WTC11 (cell line): ENCODE results near the gene PPOX. TPM values are rescaled to one million over a fixed set of nuclear protein-coding genes. Genes with fewer than 3 reads are reported as not detected.
A peak's percentile ranks its signal among the peaks of the same experiment; 100 is the strongest.

Source experiments
- ATAC-seq: fragments of 200-7000 bp; cut with Tn5 transposase; 2 replicates; pipeline ENCODE4 v1.10.0; 2021; ENCODE audit warnings: mild to moderate bottlenecking, moderate library complexity
- CTCF ChIA-PET: fragments of 300-600 bp; sonication (Branson Sonifier 250); formaldehyde crosslinking; loops from one replicate; lab custom pipeline; 2021; ENCODE audit warnings: antibody characterized with exemption; lab: Charles Lee
- POLR2A ChIA-PET: fragments of 350-600 bp; sonication (Branson Sonifier 250); formaldehyde crosslinking; loops from one replicate; lab custom pipeline; 2021; ENCODE audit warnings: antibody characterized with exemption; lab: Charles Lee
- DNase-seq: peaks from one replicate; pipeline ENCODE4 v3.0.0; 2021; ENCODE audit warnings: low spot score
- H3K27ac Mint-ChIP-seq: 2 replicates; pipeline ENCODE4 v1.8.0; 2021; ENCODE audit warnings: mixed read lengths
- H3K27me3 Mint-ChIP-seq: 2 replicates; pipeline ENCODE4 v1.8.0; 2021; ENCODE audit warnings: low read depth, mild to moderate bottlenecking, moderate library complexity, mixed read lengths
- H3K36me3 Mint-ChIP-seq: 2 replicates; pipeline ENCODE4 v1.8.0; 2021; ENCODE audit warnings: mixed read lengths
- H3K4me1 Mint-ChIP-seq: 2 replicates; pipeline ENCODE4 v1.8.0; 2022; ENCODE audit warnings: mixed read lengths
- H3K4me3 Mint-ChIP-seq: 2 replicates; pipeline ENCODE4 v1.8.0; 2021; ENCODE audit warnings: mild to moderate bottlenecking, moderate library complexity, mixed read lengths
- H3K9me3 Mint-ChIP-seq: 2 replicates; pipeline ENCODE4 v1.8.0; 2021; ENCODE audit warnings: mixed read lengths
- ATF1 ChIP-seq: sonication (generic); formaldehyde crosslinking; IDR thresholded peaks from 2 replicates; pipeline ENCODE4 v1.8.1; 2023; ENCODE audit warnings: mild to moderate bottlenecking, moderate library complexity, missing genetic modification reagents
- ELF4 ChIP-seq: sonication (generic); formaldehyde crosslinking; IDR thresholded peaks from 2 replicates; pipeline ENCODE4 v1.8.1; 2022; ENCODE audit warnings: low read depth, mild to moderate bottlenecking, moderate library complexity, missing genetic modification reagents
- FOXJ3 ChIP-seq: sonication (generic); formaldehyde crosslinking; IDR thresholded peaks from 2 replicates; pipeline ENCODE4 v1.9.0; 2021; ENCODE audit warnings: missing genetic modification reagents, mild to moderate bottlenecking, borderline replicate concordance
- GRHL2 ChIP-seq: fragments of 250-450 bp; sonication (Bioruptor Pico); IDR thresholded peaks from 2 replicates; pipeline ENCODE4 v1.8.0; 2022; ENCODE audit warnings: mild to moderate bottlenecking, moderate library complexity; ENCODE audit not compliant: insufficient replicate concordance, severe bottlenecking
- IRF2 ChIP-seq: sonication (generic); formaldehyde crosslinking; IDR thresholded peaks from 2 replicates; pipeline ENCODE4 v1.8.0; 2022; ENCODE audit warnings: low read depth, missing genetic modification reagents, borderline replicate concordance
- MXD4 ChIP-seq: fragments of 250-450 bp; sonication (Bioruptor Pico); IDR thresholded peaks from 2 replicates; pipeline ENCODE4 v1.8.0; 2021; ENCODE audit warnings: mild to moderate bottlenecking, moderate library complexity, borderline replicate concordance
- RELA ChIP-seq: sonication (generic); formaldehyde crosslinking; IDR thresholded peaks from 2 replicates; pipeline ENCODE4 v1.8.1; 2022; ENCODE audit warnings: missing genetic modification reagents, mild to moderate bottlenecking, borderline replicate concordance
- RORB ChIP-seq: fragments of 250-450 bp; sonication (Bioruptor Pico); IDR thresholded peaks from 2 replicates; pipeline ENCODE4 v1.9.0; 2021; ENCODE audit warnings: mild to moderate bottlenecking
- SMAD4 ChIP-seq: sonication (generic); formaldehyde crosslinking; IDR thresholded peaks from 2 replicates; pipeline ENCODE4 v1.8.0; 2022; ENCODE audit warnings: mild to moderate bottlenecking, missing genetic modification reagents
- ZNF219 ChIP-seq: sonication (generic); formaldehyde crosslinking; IDR thresholded peaks from 2 replicates; pipeline ENCODE4 v1.8.0; 2023; ENCODE audit warnings: missing genetic modification reagents, mild to moderate bottlenecking, borderline replicate concordance
- ZNF263 ChIP-seq: sonication (generic); formaldehyde crosslinking; IDR thresholded peaks from 2 replicates; pipeline ENCODE4 v1.8.1; 2022; ENCODE audit warnings: low read depth, mild to moderate bottlenecking, moderate library complexity, missing genetic modification reagents
- ZNF317 ChIP-seq: sonication (generic); formaldehyde crosslinking; IDR thresholded peaks from 2 replicates; pipeline ENCODE4 v1.8.1; 2023; ENCODE audit warnings: low read depth, mild to moderate bottlenecking, moderate library complexity, missing genetic modification reagents, borderline replicate concordance
- ZNF396 ChIP-seq: fragments of 250-450 bp; sonication (Bioruptor Pico); IDR thresholded peaks from 2 replicates; pipeline ENCODE4 v1.8.0; 2021; ENCODE audit warnings: mild to moderate bottlenecking, moderate library complexity, borderline replicate concordance
- ZNF423 ChIP-seq: fragments of 250-450 bp; sonication (Bioruptor Pico); IDR thresholded peaks from 2 replicates; pipeline ENCODE4 v2.1.2; 2022; ENCODE audit warnings: mild to moderate bottlenecking, moderate library complexity
- total RNA-seq: library from RNA; stranded (reverse); gene quantifications from 3 replicates; pipeline ENCODE4 v1.2.3, GENCODE V29; 2021
- TF ChIP-seq, protein P1 (sequence below): sonication (generic); formaldehyde crosslinking; conservative IDR thresholded peaks from 2 replicates; pipeline ENCODE4 v1.8.1; 2022; ENCODE audit warnings: mild to moderate bottlenecking, missing genetic modification reagents
- TF ChIP-seq, protein P2 (sequence below): sonication (generic); formaldehyde crosslinking; IDR thresholded peaks from 2 replicates; pipeline ENCODE4 v1.8.1; 2023; ENCODE audit warnings: mild to moderate bottlenecking, missing genetic modification reagents, moderate library complexity
- TF ChIP-seq, protein P3 (sequence below): sonication (generic); formaldehyde crosslinking; IDR thresholded peaks from 2 replicates; pipeline ENCODE4 v1.8.1; 2023; ENCODE audit warnings: mild to moderate bottlenecking, missing genetic modification reagents, moderate library complexity
- TF ChIP-seq, protein P4 (sequence below): sonication (generic); formaldehyde crosslinking; IDR thresholded peaks from 2 replicates; pipeline ENCODE4 v1.8.1; 2023; ENCODE audit warnings: mild to moderate bottlenecking, moderate library complexity, missing genetic modification reagents
- TF ChIP-seq, protein P5 (sequence below): fragments of 250-450 bp; sonication (Bioruptor Pico); IDR thresholded peaks from 2 replicates; pipeline ENCODE4 v1.9.0; 2021; ENCODE audit warnings: mild to moderate bottlenecking
- TF ChIP-seq, protein P6 (sequence below): fragments of 250-450 bp; sonication (Bioruptor Pico); IDR thresholded peaks from 2 replicates; pipeline ENCODE4 v1.9.0; 2021; ENCODE audit warnings: moderate library complexity, mild to moderate bottlenecking, inconsistent platforms, borderline replicate concordance
- TF ChIP-seq, protein P7 (sequence below): sonication (generic); formaldehyde crosslinking; IDR thresholded peaks from 2 replicates; pipeline ENCODE4 v1.8.1; 2022; ENCODE audit warnings: low read depth, missing genetic modification reagents, borderline replicate concordance

The PPOX gene
- total RNA-seq, 1 experiment from 2014 or later, result 44.8 TPM

DNA sequence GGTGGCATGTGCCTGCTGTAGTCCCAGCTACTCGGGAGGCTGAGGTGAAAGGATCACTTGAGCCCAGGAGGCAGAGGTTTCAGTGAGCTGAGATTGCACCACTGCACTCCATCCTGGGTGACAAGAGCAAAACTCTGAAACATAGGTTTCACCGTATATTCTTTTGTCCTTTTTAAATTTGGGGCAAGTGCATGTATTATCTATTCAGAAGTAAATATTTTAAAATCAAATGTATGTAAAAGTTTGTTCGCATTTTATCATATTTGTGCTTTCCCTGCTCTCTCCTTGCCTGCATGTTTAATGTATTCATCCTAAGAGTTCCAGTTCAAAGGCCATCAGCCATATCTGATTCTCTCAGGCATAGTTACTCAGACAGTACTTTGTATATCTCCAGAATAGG, 20.4 kb upstream of the PPOX start:
- H3K27me3 Mint-ChIP-seq, result no peaks in the 10 kb centered on the region
- ATAC-seq, result no peak
- TF ChIP-seq, protein P1, sequence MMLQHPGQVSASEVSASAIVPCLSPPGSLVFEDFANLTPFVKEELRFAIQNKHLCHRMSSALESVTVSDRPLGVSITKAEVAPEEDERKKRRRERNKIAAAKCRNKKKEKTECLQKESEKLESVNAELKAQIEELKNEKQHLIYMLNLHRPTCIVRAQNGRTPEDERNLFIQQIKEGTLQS (CRISPR knock-in tag), result no peak
- TF ChIP-seq RORB, result no peak
- TF ChIP-seq, protein P2, sequence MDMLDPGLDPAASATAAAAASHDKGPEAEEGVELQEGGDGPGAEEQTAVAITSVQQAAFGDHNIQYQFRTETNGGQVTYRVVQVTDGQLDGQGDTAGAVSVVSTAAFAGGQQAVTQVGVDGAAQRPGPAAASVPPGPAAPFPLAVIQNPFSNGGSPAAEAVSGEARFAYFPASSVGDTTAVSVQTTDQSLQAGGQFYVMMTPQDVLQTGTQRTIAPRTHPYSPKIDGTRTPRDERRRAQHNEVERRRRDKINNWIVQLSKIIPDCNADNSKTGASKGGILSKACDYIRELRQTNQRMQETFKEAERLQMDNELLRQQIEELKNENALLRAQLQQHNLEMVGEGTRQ (CRISPR knock-in tag), result no peak
- TF ChIP-seq IRF2 (CRISPR knock-in tag), result no peak
- no peak for TF ChIP-seq MXD4
- TF ChIP-seq ZNF219 (CRISPR knock-in tag), result no peak
- TF ChIP-seq RELA, result no peak
- no peaks in the 10 kb centered on the region for H3K4me1 Mint-ChIP-seq
- H3K27ac Mint-ChIP-seq, result no peak overlapping the region
- ChIA-PET POLR2A (no interaction called here), CTCF (interaction anchor here (1.4 kb wide), 1 partner anchor 191 kb away, joined by 3 read pairs; the partner anchor contains the start of gene ITLN2)
- no peaks in the 10 kb centered on the region for H3K9me3 Mint-ChIP-seq
- no peak for DNase-seq
- no peak overlapping the region for H3K4me3 Mint-ChIP-seq
- H3K36me3 Mint-ChIP-seq, result no peaks in the 10 kb centered on the region

DNA sequence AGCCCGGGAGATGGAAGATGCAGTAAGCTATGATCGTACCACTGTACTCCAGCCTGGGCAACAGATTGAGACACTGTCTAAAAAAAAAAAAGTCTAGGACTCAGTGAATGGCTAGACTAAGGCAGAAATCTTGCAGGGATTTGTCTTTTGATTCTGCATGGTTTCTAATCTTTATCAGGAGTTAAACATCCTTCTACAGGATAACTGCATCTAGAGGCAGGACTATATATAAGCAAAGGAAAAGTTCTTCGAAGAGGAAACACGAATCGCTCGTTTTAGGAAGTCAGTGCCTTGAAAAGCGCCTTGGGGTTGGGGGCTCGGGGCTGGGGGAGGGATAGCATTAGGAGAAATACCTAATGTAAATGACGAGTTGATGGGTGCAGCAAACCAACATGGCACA, 13.1 kb upstream of the PPOX start:
- TF ChIP-seq, protein P3, sequence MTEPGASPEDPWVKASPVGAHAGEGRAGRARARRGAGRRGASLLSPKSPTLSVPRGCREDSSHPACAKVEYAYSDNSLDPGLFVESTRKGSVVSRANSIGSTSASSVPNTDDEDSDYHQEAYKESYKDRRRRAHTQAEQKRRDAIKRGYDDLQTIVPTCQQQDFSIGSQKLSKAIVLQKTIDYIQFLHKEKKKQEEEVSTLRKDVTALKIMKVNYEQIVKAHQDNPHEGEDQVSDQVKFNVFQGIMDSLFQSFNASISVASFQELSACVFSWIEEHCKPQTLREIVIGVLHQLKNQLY (CRISPR knock-in tag), result no peak
- TF ChIP-seq FOXJ3 (CRISPR knock-in tag) (no peak), ZNF263 (CRISPR knock-in tag) (no peak)
- no peaks in the 10 kb centered on the region for H3K9me3 Mint-ChIP-seq
- CTCF ChIA-PET, result interaction anchor here (0.9 to 2.7 kb wide), 3 partner anchors 12 to 108 kb away, joined by 3 to 18 read pairs (median 4); partner anchors contain the start of genes DEDD, PPOX and USF1
- DNase-seq (no peak), ATAC-seq (no peak)
- H3K27me3 Mint-ChIP-seq, result no peaks in the 10 kb centered on the region
- H3K4me3 Mint-ChIP-seq, result peak overlapping the region; percentile 99
- peaks cover 7% of the 10 kb centered on the region for H3K36me3 Mint-ChIP-seq
- peak overlapping the region; percentile 77 for H3K27ac Mint-ChIP-seq
- POLR2A ChIA-PET, result interaction anchor here (1.0 to 1.4 kb wide), 4 partner anchors 13 to 131 kb away, joined by 3 to 13 read pairs (median 6); partner anchors contain the start of genes B4GALT3, DEDD and PPOX
- peaks cover 10% of the 10 kb centered on the region for H3K4me1 Mint-ChIP-seq

DNA sequence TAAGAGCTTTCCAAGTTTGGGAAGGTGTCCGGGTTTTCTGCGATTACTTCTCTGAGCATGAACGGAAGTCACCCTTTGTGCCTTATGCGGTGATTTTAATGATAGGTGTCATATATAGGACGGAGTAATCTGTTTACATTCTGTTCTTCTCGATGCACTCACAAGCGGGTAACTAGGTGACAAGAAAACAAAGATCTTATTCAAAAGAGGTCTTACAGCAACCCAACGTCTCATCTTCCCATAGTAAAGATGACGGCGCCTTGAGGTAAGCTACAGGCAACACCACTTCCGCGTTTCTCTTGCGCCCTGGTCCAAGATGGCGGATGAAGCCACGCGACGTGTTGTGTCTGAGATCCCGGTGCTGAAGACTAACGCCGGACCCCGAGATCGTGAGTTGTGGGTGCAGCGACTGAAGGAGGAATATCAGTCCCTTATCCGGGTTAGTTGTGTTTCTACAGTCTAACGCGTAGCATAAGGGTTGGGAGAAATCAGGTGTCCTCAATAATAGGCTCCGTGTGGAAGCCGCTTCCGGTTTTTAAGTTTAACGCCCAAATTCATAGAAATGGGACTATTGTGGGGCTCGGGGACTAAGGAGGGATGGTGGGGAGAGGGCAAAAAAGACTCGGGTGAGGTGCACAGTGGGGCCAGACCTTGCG, 12.4 kb upstream of the PPOX start, which contains the start of gene UFC1:
TSS of gene UFC1 (plus strand) at position 297 of the 656 bp plus-strand sequence. CDS start at position 317, 20 bp downstream.
- Mint-ChIP-seq H3K9me3 (no peaks in the 10 kb centered on the region), H3K4me3 (peak within 1 kb of the TSS; percentile 99), H3K4me1 (peaks cover 16% of the 10 kb centered on the region), H3K36me3 (peaks cover 7% of the 10 kb centered on the region), H3K27me3 (no peaks in the 10 kb centered on the region), H3K27ac (peak within 1 kb of the TSS; percentile 100)
- peak; percentile 71 for DNase-seq
- ATAC-seq, result peak; percentile 92
- POLR2A ChIA-PET, result interaction anchor here (1.0 to 1.4 kb wide), 4 partner anchors 12 to 132 kb away, joined by 3 to 13 read pairs (median 6); partner anchors contain the start of genes B4GALT3, DEDD and PPOX
- CTCF ChIA-PET, result interaction anchor here (0.9 to 2.7 kb wide), 4 partner anchors 12 to 202 kb away, joined by 3 to 18 read pairs (median 4); partner anchors contain the start of genes DEDD, PPOX and USF1
- TF ChIP-seq ATF1 (no peak), FOXJ3 (CRISPR knock-in tag) (no peak), ZNF396 (CRISPR knock-in tag) (no peak), GRHL2 (CRISPR knock-in tag) (no peak), SMAD4 (no peak), ZNF423 (no peak), ELF4 (CRISPR knock-in tag) (no peak), ZNF317 (CRISPR knock-in tag) (no peak), RORB (no peak)
- TF ChIP-seq, protein P4, sequence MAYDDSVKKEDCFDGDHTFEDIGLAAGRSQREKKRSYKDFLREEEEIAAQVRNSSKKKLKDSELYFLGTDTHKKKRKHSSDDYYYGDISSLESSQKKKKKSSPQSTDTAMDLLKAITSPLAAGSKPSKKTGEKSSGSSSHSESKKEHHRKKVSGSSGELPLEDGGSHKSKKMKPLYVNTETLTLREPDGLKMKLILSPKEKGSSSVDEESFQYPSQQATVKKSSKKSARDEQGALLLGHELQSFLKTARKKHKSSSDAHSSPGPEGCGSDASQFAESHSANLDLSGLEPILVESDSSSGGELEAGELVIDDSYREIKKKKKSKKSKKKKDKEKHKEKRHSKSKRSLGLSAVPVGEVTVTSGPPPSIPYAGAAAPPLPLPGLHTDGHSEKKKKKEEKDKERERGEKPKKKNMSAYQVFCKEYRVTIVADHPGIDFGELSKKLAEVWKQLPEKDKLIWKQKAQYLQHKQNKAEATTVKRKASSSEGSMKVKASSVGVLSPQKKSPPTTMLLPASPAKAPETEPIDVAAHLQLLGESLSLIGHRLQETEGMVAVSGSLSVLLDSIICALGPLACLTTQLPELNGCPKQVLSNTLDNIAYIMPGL (CRISPR knock-in tag), result 0 out of 2 replicates have a peak, but pooled peaks have one; percentile 47
- TF ChIP-seq, protein P5, sequence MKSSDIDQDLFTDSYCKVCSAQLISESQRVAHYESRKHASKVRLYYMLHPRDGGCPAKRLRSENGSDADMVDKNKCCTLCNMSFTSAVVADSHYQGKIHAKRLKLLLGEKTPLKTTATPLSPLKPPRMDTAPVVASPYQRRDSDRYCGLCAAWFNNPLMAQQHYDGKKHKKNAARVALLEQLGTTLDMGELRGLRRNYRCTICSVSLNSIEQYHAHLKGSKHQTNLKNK (CRISPR knock-in tag), result no peak
- TF ChIP-seq, protein P6, sequence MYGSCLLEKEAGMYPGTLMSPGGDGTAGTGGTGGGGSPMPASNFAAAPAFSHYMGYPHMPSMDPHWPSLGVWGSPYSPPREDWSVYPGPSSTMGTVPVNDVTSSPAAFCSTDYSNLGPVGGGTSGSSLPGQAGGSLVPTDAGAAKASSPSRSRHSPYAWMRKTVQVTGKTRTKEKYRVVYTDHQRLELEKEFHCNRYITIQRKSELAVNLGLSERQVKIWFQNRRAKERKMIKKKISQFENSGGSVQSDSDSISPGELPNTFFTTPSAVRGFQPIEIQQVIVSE (CRISPR knock-in tag), result no peak
- TF ChIP-seq, protein P3 (CRISPR knock-in tag), result no peak
- TF ChIP-seq, protein P2 (CRISPR knock-in tag), result no peak
- TF ChIP-seq, protein P7, sequence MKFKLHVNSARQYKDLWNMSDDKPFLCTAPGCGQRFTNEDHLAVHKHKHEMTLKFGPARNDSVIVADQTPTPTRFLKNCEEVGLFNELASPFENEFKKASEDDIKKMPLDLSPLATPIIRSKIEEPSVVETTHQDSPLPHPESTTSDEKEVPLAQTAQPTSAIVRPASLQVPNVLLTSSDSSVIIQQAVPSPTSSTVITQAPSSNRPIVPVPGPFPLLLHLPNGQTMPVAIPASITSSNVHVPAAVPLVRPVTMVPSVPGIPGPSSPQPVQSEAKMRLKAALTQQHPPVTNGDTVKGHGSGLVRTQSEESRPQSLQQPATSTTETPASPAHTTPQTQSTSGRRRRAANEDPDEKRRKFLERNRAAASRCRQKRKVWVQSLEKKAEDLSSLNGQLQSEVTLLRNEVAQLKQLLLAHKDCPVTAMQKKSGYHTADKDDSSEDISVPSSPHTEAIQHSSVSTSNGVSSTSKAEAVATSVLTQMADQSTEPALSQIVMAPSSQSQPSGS (CRISPR knock-in tag), result no peak
